Activated T-helper 1 cell treated with anti-CD3 and anti-CD28 coated beads, Interleukin-2, amount 50 U/mL, for 16 hours (primary cell): ENCODE measurements around the gene PDGFD.

Experiments
- DNase-seq, 2 donors: peaks; one replicate each; pipeline ENCODE4 v3.0.0-alpha.2; 2020; ENCODE audit warnings: low read depth in 1 of 2, low spot score in 1 of 2

PDGFD gene

DNA sequence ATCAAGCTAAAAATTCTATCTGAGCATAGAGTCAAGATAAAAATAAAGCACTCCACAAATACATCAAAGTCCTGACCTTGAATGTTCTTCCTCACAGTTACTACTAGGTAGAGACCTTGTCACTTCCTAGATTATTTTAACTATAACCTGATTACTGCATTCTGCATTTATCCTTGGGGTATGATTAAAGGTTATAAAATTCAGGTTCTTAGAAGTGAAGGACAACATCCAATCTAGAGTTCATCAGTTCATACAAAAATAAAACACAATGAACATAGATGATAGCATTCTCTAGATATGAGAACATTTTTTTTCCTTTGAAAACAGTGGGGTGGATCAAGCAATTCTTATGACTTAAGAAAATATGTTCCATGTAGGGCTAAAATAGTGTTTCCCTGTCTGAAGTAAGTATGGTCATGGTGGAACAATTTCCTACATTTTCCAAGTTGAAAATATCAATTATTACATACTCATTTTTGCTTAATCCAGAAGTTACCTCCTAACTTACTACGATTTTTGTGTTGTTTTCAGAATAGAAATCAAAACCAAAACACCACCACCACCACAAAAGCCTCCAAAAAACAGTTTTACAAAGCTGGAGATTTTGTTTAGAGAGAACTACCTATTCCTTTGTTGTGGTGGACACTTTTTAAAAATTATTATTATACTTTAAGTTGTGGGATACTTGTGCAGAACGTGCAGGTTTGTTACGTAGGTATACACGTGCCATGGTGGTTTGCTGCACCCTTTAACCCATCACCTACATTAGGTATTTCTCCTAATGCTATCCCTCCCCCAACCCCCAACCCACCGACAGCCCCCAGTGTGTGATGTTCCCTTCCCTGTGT is 239.6 kb downstream of the PDGFD start:
- no peak for DNase-seq

DNA sequence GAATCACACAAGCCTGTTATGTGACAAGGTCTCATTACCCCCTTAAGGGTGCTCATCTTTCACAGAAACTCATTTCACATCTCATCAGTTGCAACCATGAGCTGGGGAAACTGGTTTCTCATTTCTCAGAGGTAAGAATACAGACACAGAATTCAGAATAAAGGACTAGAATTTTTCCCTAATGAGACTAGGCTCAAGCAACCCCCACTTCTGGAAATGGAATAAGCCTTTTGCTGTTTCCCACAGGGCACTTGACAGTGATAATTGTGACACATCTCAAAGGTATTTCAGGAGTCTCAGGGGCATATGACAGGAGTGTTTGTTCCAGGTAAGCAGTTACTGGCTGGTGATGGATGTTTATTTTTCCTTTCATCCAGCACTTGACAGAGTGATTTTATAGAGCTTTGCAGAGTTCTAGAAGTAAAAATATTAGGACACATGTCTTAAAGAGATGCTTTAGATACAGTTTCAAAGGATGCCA is 240.5 kb downstream of the PDGFD start:
- DNase-seq: no peak

DNA sequence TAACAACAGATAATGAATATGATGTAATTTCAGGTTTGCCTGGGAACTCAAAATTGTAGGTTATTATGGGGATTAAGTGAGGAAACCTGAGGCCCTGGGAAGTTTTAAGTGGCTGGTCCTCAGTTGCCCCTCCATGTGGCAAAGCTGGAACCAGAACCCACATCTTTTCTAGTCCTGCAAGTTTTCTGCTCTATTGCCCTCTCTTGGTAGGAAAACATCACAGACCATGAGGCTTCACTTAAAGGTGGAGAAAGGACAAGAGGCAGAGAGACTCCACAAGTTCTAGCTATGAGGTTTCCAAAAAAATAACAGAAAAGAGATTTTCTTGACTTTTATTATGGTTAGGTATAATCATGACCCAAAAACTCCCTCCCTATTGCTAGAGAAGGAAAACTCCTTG is 243.0 kb downstream of the PDGFD start:
- DNase-seq: no peak

DNA sequence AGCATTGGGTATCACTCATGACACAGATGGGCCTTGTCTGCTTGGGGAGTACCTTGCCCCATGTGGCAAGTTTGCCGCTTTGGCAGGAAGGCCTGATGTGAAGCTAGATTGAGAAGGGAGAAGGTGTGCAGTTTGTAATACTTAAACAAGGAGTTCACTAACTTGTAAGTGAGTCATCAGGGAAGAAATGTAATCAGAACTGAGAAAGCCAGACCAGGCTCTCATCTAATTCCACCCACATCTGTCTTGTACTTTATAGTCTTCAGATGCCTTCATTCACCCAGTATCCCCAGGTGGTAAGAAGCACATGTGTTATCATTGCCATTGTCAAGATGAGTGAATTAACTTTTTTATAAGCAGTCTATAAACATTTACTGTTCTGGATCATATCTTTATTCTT is 243.5 kb downstream of the PDGFD start:
- no peak for DNase-seq

DNA sequence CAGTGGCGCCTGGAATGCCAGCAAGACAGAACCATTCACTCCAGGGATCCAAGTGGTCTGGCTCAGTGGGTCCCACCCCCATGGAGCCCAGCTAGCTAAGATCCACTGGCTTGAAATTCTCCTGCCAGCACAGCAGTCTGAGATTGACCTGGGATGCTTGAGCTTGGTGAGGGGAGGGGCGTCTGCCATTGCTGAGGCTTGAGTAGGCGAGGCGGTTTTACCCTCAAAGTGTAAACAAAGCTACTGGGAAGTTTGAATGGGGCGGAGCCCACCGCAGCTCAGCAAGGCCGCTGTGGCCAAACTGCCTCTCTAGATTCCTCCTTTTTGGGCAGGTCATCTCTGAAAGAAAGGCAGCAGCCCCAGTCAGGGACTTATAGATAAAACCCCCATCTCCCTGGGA is 253.2 kb downstream of the PDGFD start:
- no peak for DNase-seq

DNA sequence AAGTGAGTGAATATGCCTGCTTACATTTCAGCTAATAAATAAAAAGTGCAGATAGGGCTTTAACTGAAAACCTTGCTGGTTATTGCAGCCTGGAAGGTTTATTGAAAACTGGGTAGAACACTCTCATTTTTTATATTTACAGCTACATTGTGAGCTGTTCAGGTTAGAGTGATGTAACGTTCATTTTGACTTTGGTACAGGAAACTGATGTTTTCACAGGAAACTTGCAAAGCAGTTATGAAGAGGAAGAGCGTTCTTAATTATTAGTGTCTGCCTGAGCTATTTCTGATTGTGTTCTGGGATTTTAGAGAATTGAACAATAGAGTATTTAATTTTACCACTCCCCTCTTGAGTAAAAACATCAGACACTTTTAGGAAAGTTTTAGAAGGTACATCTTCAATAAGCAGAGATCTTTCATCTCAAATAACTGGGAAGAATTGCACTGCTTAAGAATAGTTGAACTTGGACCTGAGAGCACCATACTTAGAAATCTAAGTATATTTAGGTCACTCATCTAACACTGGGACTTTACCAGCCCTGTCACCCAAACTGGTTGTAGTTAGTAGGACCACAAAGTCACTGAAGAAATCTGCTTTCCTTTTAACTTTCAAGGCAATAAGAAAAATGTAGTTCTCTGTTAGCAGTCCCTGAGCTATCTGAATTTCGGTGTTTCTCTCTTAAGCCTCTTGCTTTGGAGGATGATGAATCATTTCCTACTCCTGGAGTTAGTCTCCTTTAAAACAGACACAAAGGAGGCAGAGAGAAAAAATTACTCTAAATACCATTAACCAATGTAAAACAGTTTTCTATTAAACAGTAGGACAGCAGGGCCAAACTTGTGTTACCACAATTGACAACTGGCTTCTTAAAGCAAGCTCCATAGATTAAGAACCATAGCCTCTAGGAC is 256.1 kb downstream of the PDGFD start:
- DNase-seq: no peak

DNA sequence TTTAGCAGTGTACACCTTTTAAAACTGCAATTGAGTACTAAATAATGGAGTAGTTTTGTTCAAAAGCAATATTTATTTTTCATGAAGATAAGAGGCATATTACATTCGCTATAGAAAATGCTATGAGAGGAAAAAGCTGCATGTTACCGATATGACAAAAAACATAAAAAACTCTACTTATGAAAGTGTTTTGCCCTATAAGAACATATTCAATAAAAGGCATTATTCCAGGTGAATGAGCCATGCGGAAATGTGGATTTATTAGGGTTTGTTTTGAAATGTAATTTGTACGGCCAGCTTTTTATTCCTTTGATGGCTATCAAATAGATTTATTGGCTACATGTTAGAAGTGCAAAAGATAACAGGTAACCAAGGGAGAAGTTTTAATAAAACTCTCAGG is 256.8 kb downstream of the PDGFD start:
- DNase-seq: no peak

DNA sequence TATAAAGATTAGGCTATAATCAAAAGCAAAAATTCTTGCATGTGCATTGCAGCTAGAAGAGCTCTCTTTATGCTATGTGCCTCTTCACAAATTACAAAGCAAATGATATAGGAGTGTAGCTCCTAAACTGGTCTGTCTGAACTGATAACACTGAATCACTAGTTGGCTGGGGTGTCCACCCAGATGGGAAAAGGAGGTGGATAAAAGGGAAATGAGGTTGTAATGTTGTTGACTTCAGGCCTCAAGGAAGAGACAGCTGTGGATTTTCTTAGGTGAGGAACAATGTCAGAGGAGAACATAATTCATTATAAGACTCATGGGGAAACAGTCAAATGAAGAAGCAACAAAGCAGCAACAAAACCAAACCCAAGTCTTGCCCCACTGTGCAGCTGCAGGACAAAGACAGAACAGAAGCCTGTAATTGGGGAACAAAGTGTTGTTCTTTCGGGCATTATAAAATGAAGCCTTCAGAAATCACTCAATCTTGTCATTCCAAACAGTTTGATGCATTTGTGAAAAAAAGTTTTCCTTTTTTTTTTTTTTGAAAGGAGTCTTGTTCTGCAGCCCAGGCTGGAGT is 257.6 kb downstream of the PDGFD start:
- no peak for DNase-seq

DNA sequence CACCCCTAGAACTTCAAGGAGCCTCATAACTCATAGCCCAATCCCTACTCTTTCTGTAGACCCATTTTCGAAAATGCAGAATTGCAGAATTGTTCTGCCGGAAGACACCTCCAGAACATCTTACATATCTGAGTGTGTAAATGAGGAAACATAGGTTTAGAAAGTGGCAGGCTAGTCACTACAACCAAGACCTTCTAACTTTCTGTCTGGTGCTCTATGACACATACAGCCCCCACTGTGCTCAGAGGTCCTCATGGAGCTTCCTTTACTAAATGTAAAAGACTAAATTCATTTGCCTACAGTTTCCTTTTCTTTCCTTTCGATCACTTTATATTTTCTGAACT is 259.7 kb downstream of the PDGFD start:
- DNase-seq: no peak

DNA sequence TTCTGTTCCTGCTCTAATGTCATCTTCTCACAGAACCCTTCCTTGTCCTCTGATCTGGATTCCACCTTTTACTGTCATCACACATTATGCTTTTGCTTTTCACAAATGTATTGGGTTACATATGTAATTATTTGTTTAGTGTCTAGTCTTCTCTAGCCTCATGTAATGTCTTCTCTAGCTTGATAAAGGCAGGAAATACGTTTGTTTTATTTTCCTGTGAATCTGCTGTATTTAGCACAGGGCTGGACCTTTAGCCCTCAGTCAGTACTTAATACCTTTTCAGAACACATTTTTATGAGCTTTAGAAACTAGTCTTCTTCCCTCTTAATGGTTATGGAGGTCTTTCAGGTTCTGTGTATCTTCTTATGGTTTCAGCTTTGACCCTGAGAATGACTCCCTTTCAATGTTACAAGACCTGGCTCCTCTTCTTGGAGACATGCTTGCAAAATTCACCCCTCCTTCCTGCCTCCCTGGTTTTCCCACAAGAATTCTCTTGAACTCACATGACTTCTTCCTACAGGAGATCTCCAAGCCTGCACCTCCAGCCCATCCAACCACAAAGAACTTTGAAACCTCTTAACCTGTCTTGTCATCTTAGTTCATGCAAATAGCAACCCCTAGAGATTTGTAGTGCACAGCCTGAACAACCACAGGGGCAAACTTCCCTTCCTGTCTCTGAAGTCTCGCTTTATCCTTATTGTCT is 260.2 kb downstream of the PDGFD start:
- DNase-seq: no peak

DNA sequence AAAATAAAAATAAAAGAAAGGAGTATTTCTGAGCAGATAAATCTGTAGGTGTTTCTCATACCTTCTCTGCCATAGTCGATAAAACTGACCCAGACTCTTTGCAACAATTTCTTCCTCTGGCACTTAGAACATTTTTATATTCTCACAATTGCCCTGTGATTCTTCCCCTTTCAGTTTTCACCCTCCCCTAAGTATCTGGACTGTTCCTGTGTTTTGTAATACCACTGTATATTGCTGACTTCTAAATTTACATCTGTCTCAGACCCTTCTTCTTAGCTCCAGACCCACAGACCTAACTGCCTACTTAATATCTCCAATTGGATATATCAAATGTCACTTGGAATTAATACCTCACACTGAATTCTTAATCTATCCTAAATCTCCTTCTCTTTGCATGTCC is 261.0 kb downstream of the PDGFD start:
- DNase-seq: no peak

DNA sequence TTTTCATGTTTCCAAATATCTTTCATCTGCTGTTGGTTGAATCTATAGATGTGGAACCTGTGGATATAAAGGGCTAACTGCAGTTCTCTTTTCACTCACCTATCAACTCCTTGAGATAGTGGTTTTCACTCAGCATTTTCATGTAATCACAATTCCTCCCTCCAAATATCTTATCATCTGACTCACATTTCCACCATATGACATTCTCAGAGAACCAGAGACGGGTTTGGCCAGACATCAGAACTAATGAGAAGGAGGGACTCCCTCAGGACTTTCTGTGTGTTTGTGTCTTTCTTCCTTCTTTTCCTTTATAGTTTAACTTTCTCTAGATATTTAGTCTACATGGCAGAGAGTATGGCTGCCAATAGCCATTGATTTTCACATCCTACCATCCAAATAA is 262.3 kb downstream of the PDGFD start:
- DNase-seq: no peak

DNA sequence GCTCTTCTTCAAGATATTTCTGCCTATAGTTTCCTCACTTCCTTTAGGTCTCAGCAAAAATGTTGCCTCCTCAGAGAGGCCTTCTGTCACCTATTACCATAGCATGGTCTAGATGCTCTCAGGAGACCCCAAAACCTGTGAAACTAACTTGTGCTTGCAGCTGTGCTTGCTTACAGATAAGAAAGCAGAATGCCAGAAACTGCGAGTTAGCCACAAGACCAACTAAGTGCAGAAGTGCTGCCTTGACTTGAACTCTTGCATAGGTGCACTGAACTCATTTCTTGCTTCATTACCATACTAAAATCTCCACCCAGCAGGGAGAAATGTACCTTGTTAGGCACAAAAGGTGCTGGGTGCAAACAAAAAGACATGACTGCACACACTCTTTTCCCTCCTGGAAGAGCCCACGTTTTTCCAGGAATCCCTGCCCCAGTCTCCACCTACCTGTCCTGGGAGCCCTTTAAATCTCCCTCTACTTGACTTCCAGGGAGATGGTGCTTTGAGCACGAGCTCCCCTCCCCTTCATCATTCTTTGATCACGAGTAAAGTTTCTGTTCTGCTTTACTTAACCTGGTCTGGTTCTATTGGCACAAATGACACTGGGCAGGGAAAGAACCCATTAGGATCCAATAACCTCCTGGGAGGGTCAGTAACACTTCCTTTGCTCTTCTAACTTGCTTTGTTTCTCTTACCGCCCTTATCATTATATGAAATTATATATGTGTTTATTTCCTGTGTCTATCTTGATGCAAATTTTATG is 265.2 kb downstream of the PDGFD start:
- no peak for DNase-seq

DNA sequence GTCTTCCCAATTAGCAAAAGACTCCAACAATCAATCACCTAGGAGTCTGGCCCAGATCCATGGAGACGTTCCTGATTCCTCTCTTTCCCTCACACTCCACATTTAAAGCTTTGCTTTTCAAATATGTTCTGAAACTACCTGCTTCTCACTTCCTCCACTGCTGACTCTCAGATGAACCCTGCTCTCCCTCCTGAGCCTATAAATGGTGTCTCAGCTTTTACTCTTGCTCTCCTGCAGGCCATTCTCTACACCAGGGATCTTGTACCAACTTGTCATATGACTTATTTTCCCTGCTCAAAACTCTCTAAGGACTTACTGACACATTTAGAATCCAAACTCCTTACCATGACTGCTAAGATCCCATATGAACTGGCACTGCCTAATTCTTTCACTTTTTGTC is 265.9 kb downstream of the PDGFD start:
- no peak for DNase-seq

DNA sequence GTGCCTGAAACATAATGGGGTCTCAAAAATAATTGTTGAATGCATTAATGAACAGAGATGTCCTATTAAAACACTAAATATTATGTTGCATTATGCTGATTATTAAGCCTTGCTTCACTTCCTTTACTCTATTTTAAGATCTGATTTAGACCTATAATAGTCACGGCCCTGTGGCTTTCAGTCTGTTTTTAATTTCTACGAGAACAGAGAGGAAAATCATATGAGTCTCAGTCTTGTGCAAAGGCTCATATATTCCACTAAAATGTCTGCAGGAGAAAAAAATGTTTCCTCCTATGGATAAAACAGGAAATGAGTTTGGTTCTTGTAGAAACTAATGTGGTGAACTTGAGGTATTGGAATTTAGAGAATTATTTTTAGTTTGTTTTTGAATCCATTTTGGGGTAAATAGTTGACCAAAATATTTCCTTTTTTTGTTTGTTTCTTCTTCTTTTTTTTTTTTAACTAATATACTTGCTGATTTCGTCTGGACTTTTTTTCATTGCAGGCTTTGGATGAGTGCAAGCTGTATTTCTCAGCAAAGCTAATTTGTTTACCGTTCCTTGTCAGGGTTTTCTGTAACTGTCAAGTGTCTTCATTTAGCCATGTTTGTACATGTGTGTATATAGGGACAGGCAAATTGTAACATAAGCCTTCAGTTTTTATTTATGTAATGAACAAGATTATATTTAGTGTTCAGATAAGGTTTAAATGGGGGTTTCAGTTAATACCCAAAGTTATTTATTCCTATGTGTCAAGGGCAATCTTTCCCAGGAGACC is 266.6 kb downstream of the PDGFD start:
- no peak for DNase-seq

DNA sequence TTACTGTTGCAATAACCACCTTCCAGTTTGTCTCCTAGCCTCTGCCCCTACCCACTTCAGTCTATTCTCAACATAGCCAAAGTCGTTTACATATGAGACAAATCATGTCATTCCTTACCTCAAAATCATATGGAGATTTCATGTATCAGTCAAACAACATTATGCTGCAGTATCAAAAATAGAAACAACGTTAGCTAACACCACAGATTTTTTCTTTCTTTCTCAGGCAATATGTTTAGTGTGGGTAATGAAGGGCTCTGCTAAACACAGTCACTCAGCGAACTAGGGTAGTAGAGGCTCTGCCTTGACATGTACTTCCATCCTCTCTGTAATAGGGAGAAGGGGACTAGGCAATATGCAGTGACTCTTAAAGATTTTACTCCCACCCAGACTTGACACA is 268.8 kb downstream of the PDGFD start:
- no peak for DNase-seq

DNA sequence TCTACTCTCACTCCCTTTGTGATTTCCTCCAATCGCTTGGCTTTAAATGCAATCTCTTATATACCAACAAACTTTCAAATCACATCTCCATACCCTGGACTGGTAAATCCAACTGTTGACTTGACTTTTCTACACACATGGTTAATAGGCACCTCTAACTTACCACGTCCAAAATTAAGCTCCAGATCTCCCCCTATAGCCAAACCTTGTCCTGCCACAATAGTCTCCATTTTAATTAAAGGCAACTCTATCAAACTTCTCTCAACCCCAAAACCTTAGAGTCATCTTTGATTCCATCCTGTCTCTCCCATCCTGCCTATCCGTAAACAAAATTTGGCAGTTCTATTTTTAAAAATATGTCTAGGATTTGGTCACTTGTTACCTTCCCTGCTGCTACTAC is 269.3 kb downstream of the PDGFD start:
- DNase-seq: no peak

DNA sequence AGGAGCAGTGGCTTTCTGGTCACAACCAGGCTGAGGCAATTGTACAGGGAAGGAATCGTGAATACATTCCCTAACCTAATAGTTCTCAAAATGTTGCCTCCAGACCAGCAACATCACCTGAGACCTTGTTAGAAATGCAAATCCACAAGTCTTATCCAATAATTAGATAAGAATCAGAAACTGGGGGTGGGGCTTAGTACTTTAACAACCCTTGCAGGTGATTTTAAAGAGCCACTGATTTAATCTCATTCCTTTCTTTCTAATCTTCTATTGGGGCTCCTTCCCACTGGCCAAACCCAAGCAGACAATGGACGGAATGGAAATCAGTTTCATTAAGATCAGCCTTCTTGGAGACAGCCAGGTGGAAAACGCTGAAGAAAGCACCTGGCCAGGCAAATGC is 269.9 kb downstream of the PDGFD start:
- no peak for DNase-seq

DNA sequence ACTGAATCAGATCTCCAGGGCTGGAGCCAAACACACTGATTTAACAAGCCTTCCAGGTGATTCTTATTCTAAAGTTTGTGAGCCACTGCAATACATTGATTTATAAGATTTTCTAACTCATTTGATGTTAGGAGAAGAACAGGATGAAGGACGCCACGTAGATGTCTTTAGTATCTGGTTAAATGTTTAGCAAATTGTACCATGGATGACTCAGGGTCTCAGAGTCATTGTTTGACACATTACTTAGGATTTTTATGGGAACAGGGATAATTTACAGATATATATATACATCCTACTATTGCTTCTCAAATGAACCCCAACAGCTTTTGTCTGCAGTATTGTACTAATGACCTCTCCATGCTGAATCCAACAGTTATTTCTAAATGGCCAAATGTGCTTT is 270.6 kb downstream of the PDGFD start:
- no peak for DNase-seq

DNA sequence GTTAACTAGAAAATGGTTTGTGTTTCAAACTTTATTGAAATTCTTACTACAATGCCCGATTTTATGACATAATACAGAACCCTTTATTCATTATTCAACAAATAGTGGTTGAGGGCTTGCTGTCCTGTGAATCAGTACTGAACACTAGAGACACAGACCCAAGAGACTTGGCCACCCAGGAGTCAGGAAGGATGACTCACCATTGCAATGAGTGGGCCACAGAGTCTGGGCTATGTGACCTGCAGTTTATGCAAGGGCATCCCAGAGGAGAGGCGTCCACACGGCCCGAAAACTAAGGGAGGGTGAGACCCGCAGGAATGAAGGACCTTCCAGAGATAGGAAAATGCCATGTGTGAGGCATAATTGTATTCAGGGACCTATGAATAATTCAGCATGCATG is 271.3 kb downstream of the PDGFD start:
- no peak for DNase-seq
